ENCODE data around the gene BTBD7. TPM values are rescaled to one million over a fixed set of nuclear protein-coding genes. Genes with fewer than 3 reads are reported as not detected.

BTBD7 gene
- total RNA-seq, 1 experiment from 2014 or later: 30.8 TPM

- ATAC-seq: no peak
- Histone ChIP-seq H3K27me3 (ENCODE audit: insufficient read depth, low read length) (no peaks in the 10 kb centered on the region), H3K79me2 (ENCODE audit: insufficient read depth, low read length) (peaks cover 99% of the 10 kb centered on the region), H3K9me3 (ENCODE audit: control insufficient read depth in 1 of 2, insufficient read depth in 1 of 2, low read depth in 1 of 2, low read length in 2 of 2) (no peaks in the 10 kb centered on the region), H2AFZ (ENCODE audit: low read depth, low read length, poor library complexity, severe bottlenecking) (no peak overlapping the region), H3K27ac (ENCODE audit: low read depth, low read length) (no peak overlapping the region), H3K4me3 (replicated peaks in 1 of 2; ENCODE audit: low read depth in 1 of 2, low read length in 2 of 2) (no peak overlapping the region), H3K4me2 (ENCODE audit: low read length) (no peak overlapping the region), H3K4me1 (ENCODE audit: control insufficient read depth in 1 of 2, insufficient read depth in 2 of 2, low read length in 2 of 2) (peaks cover 3 to 18% of the 10 kb centered on the region in 2 experiments; a peak in 3 of 4 replicates), H3K36me3 (ENCODE audit: control insufficient read depth in 1 of 2, insufficient read depth in 2 of 2, low read length in 2 of 2) (no peaks in the 10 kb centered on the region), H3K9me2 (ENCODE audit: insufficient read depth) (no peaks in the 10 kb centered on the region), H4K20me1 (ENCODE audit: insufficient read depth) (peaks cover 14% of the 10 kb centered on the region; the same call in 1 of the 2 replicates), H3K9ac (ENCODE audit: low read length) (no peak overlapping the region)
- CTCF ChIA-PET: no interaction called here
- RAD21 ChIA-PET (ENCODE audit: low non-redundant PET in 1 of 2, low total read pairs in 2 of 2, uncharacterized antibody in 2 of 2, unreplicated experiment in 2 of 2): no interaction called here
- no TSS peak for BruUV-seq (replicated peaks)
- POLR2A ChIA-PET: no interaction called here
- no peak for DNase-seq (ENCODE audit: low read depth, low spot score)
- intact Hi-C loops (cut with micrococcal nuclease): no loop called here
- TF ChIP-seq SRF (IDR thresholded peaks at IDR 0.05; ENCODE audit: low read depth) (no peak), EZH2 (IDR thresholded peaks at IDR 0.05) (no peak)
Measured at GRCh38 chr14:93326196-93326595, 6.6 kb downstream of the BTBD7 start.

GRCh38 chr14:93323600-93324174, 9.1 kb downstream of the BTBD7 start:
- intact Hi-C loops (cut with micrococcal nuclease): no loop called here
- H3K36me3 ChIP-seq (ENCODE audit: control insufficient read depth in 1 of 2, insufficient read depth in 2 of 2, low read length in 2 of 2): no peaks in the 10 kb centered on the region
- no peak overlapping the region for H3K9ac ChIP-seq (ENCODE audit: low read length)
- H2AFZ ChIP-seq (ENCODE audit: low read depth, low read length, poor library complexity, severe bottlenecking): no peak overlapping the region
- DNase-seq (ENCODE audit: low read depth, low spot score) (no peak), ATAC-seq (no peak)
- ChIA-PET RAD21 (ENCODE audit: low non-redundant PET in 1 of 2, low total read pairs in 2 of 2, uncharacterized antibody in 2 of 2, unreplicated experiment in 2 of 2) (no interaction called here), POLR2A (no interaction called here), CTCF (no interaction called here)
- H3K9me3 ChIP-seq (ENCODE audit: control insufficient read depth in 1 of 2, insufficient read depth in 1 of 2, low read depth in 1 of 2, low read length in 2 of 2): no peaks in the 10 kb centered on the region
- peaks cover 98% of the 10 kb centered on the region for H3K79me2 ChIP-seq (ENCODE audit: insufficient read depth, low read length)
- H4K20me1 ChIP-seq (ENCODE audit: insufficient read depth): peaks cover 8% of the 10 kb centered on the region; the same call in 1 of the 2 replicates
- no peak overlapping the region for H3K27ac ChIP-seq (ENCODE audit: low read depth, low read length)
- no peaks in the 10 kb centered on the region for H3K27me3 ChIP-seq (ENCODE audit: insufficient read depth, low read length)
- BruUV-seq (replicated peaks): no TSS peak
- H3K4me1 ChIP-seq (ENCODE audit: control insufficient read depth in 1 of 2, insufficient read depth in 2 of 2, low read length in 2 of 2): peaks cover 0 to 10% of the 10 kb centered on the region in 2 experiments; a peak in 2 of 4 replicates
- H3K4me3 ChIP-seq (replicated peaks in 1 of 2; ENCODE audit: low read depth in 1 of 2, low read length in 2 of 2): no peak overlapping the region
- H3K9me2 ChIP-seq (ENCODE audit: insufficient read depth): no peaks in the 10 kb centered on the region
- no peak overlapping the region for H3K4me2 ChIP-seq (ENCODE audit: low read length)
- TF ChIP-seq SIN3A (IDR thresholded peaks at IDR 0.05; ENCODE audit: low read depth): no peak
- TF ChIP-seq ZFX (IDR thresholded peaks at IDR 0.05): no peak
- no peak for TF ChIP-seq ZNF274 (IDR thresholded peaks at IDR 0.05; ENCODE audit: low read depth, low read length)
- no peak for TF ChIP-seq CTCF (IDR thresholded peaks at IDR 0.05 in 2 of 3, conservative IDR thresholded peaks at IDR 0.05 in 1 of 3; ENCODE audit: borderline replicate concordance in 1 of 3, insufficient read depth in 1 of 3, low read depth in 2 of 3, low read length in 2 of 3)
- TF ChIP-seq ZBTB33 (IDR thresholded peaks at IDR 0.05; ENCODE audit: extremely low read depth, insufficient replicate concordance, low read length): no peak
- TF ChIP-seq SRF (IDR thresholded peaks at IDR 0.05; ENCODE audit: low read depth): no peak
- no peak for TF ChIP-seq SP1 (IDR thresholded peaks at IDR 0.05; ENCODE audit: low read depth)
- TF ChIP-seq MAX (IDR thresholded peaks at IDR 0.05): no peak
- no peak for TF ChIP-seq ELF1 (IDR thresholded peaks at IDR 0.05; ENCODE audit: borderline replicate concordance, low read depth)
- TF ChIP-seq EZH2 (IDR thresholded peaks at IDR 0.05): no peak
- TF ChIP-seq POLR2A (IDR thresholded peaks at IDR 0.05; ENCODE audit: borderline replicate concordance, extremely low read depth, insufficient read depth, insufficient read length): no peak
- no peak for TF ChIP-seq TCF7L2 (IDR thresholded peaks at IDR 0.05; ENCODE audit: borderline replicate concordance, extremely low read depth, insufficient read depth, insufficient read length)
- no peak for TF ChIP-seq POLR2AphosphoS5 (IDR thresholded peaks at IDR 0.05; ENCODE audit: low read depth, low read length)
- no peak for TF ChIP-seq FOSL1 (IDR thresholded peaks at IDR 0.05; ENCODE audit: low read depth)
- no peak for TF ChIP-seq ATF3 (IDR thresholded peaks at IDR 0.05)
